ENCODE measurements around the gene HGF.

Gene HGF

DNA sequence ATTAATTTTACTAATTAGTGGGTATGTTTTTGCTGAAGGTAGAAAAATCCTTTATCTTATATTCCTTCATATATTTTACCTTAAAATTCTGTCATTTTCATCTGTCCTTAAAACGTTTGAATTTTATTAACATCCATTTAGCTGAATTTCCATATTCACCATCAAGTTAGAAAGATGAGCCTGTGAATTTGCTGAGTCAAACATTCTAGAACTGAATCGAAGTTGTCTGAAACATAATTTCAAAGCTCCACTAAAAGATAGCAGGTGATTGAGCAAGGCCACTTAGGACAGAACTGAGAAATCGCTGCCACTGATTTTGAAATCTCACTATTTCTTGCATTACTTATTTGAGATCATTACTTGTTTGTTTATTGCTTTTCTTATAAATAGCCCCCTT, 17.5 kb downstream of the HGF start:
- H3K27ac ChIP-seq (replicated peaks), result no peak overlapping the region
- TF ChIP-seq SPI1 (IDR thresholded peaks at IDR 0.05; ENCODE audit: borderline replicate concordance, low read depth), result no peak
- TF ChIP-seq, protein P1, sequence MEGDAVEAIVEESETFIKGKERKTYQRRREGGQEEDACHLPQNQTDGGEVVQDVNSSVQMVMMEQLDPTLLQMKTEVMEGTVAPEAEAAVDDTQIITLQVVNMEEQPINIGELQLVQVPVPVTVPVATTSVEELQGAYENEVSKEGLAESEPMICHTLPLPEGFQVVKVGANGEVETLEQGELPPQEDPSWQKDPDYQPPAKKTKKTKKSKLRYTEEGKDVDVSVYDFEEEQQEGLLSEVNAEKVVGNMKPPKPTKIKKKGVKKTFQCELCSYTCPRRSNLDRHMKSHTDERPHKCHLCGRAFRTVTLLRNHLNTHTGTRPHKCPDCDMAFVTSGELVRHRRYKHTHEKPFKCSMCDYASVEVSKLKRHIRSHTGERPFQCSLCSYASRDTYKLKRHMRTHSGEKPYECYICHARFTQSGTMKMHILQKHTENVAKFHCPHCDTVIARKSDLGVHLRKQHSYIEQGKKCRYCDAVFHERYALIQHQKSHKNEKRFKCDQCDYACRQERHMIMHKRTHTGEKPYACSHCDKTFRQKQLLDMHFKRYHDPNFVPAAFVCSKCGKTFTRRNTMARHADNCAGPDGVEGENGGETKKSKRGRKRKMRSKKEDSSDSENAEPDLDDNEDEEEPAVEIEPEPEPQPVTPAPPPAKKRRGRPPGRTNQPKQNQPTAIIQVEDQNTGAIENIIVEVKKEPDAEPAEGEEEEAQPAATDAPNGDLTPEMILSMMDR (IDR thresholded peaks at IDR 0.05; ENCODE audit: insufficient read depth, low read length), result no peak
- TF ChIP-seq, protein P2, sequence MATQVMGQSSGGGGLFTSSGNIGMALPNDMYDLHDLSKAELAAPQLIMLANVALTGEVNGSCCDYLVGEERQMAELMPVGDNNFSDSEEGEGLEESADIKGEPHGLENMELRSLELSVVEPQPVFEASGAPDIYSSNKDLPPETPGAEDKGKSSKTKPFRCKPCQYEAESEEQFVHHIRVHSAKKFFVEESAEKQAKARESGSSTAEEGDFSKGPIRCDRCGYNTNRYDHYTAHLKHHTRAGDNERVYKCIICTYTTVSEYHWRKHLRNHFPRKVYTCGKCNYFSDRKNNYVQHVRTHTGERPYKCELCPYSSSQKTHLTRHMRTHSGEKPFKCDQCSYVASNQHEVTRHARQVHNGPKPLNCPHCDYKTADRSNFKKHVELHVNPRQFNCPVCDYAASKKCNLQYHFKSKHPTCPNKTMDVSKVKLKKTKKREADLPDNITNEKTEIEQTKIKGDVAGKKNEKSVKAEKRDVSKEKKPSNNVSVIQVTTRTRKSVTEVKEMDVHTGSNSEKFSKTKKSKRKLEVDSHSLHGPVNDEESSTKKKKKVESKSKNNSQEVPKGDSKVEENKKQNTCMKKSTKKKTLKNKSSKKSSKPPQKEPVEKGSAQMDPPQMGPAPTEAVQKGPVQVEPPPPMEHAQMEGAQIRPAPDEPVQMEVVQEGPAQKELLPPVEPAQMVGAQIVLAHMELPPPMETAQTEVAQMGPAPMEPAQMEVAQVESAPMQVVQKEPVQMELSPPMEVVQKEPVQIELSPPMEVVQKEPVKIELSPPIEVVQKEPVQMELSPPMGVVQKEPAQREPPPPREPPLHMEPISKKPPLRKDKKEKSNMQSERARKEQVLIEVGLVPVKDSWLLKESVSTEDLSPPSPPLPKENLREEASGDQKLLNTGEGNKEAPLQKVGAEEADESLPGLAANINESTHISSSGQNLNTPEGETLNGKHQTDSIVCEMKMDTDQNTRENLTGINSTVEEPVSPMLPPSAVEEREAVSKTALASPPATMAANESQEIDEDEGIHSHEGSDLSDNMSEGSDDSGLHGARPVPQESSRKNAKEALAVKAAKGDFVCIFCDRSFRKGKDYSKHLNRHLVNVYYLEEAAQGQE (IDR thresholded peaks at IDR 0.05; ENCODE audit: insufficient replicate concordance, low read depth), result no peak
- no peak for TF ChIP-seq POLR2AphosphoS5 (IDR thresholded peaks at IDR 0.05; ENCODE audit: low read depth)
- no peak for TF ChIP-seq GABPA (IDR thresholded peaks at IDR 0.05; ENCODE audit: low read depth)
- DNase-seq (ENCODE audit: low read depth in 1 of 2, low spot score in 1 of 2), result peak; percentile 11 to 23

DNA sequence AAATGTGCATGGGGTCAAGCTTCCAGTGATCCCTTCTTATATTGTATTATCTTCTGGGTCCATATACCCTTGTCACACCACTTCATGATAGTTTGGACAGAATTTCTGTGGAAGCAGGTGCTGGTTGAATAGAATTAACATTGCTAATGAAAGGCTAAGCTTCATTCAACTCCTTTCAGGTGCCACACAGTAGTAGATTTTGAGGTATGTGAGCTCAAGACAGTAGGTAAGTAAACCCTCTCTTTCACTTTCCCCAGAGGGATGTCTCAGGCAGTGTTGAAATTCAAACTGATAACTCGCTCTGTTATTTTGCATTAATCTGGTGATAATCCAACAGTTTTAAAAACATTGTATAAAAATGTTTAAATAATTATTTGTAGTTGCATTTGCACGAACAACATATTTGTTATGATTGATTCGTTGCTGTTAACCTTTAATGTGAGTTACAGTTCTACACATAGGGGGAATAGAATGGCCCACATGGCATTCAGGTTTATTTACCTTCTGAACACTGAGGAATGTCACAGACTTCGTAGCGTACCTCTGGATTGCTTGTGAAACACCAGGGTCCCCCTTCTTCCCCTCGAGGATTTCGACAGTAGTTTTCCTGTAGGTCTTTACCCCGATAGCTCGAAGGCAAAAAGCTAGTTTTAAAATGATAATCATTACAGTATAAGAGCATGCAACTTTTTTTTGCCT, 18.1 kb downstream of the HGF start:
- no peak overlapping the region for H3K4me3 ChIP-seq (replicated peaks; ENCODE audit: insufficient read depth, low read length)
- TF ChIP-seq SPI1 (IDR thresholded peaks at IDR 0.05; ENCODE audit: borderline replicate concordance, low read depth) (no peak), GABPA (IDR thresholded peaks at IDR 0.05; ENCODE audit: low read depth) (no peak), POLR2AphosphoS5 (IDR thresholded peaks at IDR 0.05; ENCODE audit: low read depth) (no peak)
- TF ChIP-seq, protein P2 (IDR thresholded peaks at IDR 0.05; ENCODE audit: insufficient replicate concordance, low read depth), result no peak
- TF ChIP-seq, protein P1 (IDR thresholded peaks at IDR 0.05; ENCODE audit: insufficient read depth, low read length), result no peak
- no peak for DNase-seq (ENCODE audit: low read depth in 1 of 2, low spot score in 1 of 2)
- no peak overlapping the region for H3K27ac ChIP-seq (replicated peaks)
- H3K27me3 ChIP-seq (ENCODE audit: insufficient read depth, poor library complexity, severe bottlenecking), result no peaks in the 10 kb centered on the region

More for the DNA sequence above, 17.5 kb downstream of the HGF start:
- Histone ChIP-seq H3K4me3 (replicated peaks; ENCODE audit: insufficient read depth, low read length) (no peak overlapping the region), H3K27me3 (ENCODE audit: insufficient read depth, poor library complexity, severe bottlenecking) (no peaks in the 10 kb centered on the region)

DNA sequence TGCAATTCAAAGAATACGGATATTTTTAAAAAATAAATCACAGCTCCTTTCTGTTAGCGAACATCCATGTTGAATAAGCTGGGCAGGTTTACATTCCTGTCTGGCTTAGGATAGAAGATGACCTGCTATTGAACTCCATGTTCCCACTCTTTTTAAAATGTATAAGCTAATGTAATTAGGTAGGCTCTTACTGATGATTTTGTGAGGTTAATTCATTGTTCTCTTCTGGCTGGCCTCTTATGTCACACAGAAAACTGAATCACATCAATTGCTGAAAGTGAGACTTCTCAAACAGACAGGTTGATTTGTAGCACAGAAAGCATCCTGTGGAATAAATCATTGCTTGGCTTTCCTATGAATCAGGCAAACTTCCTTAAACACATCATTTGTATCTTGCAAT, 24.2 kb downstream of the HGF start:
- Histone ChIP-seq H3K4me3 (replicated peaks; ENCODE audit: insufficient read depth, low read length) (no peak overlapping the region), H3K27me3 (ENCODE audit: insufficient read depth, poor library complexity, severe bottlenecking) (no peaks in the 10 kb centered on the region), H3K27ac (replicated peaks) (no peak overlapping the region)
- TF ChIP-seq GABPA (IDR thresholded peaks at IDR 0.05; ENCODE audit: low read depth) (no peak), SPI1 (IDR thresholded peaks at IDR 0.05; ENCODE audit: borderline replicate concordance, low read depth) (no peak), POLR2AphosphoS5 (IDR thresholded peaks at IDR 0.05; ENCODE audit: low read depth) (no peak)
- TF ChIP-seq, protein P1 (IDR thresholded peaks at IDR 0.05; ENCODE audit: insufficient read depth, low read length), result no peak
- TF ChIP-seq, protein P2 (IDR thresholded peaks at IDR 0.05; ENCODE audit: insufficient replicate concordance, low read depth), result no peak
- no peak for DNase-seq (ENCODE audit: low read depth in 1 of 2, low spot score in 1 of 2)

Data from HL-60 (cell line).